HG03442 (cell line): Measurements from ENCODE around the gene SLC9A9.

Experiments
- ATAC-seq: cut with Tn5 transposase; IDR thresholded peaks from one replicate; pipeline ENCODE4 v1.9.1; 2021; ENCODE audit warnings: mild to moderate bottlenecking, moderate library complexity; ENCODE audit not compliant: unreplicated experiment

Gene SLC9A9

DNA sequence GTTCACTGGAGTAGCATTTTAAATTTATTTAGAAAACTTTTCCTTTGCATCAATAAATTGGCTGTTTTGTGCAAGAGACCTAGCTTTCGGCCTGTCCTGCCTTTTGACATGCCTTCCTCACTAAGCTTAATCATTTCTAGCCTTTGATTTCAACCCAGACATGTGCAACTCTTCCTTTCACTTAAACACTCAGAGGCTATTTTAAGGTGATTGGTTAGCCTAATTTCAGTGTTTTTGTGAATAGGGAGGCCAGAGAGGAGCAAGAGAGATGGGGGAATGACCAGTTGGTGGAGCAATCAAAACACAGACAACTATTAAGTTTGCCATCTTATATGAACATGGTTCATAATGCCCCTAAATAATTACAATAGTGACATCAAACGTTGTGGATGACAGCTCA, 333.4 kb downstream of the SLC9A9 start:
- ATAC-seq: peak; percentile 59

DNA sequence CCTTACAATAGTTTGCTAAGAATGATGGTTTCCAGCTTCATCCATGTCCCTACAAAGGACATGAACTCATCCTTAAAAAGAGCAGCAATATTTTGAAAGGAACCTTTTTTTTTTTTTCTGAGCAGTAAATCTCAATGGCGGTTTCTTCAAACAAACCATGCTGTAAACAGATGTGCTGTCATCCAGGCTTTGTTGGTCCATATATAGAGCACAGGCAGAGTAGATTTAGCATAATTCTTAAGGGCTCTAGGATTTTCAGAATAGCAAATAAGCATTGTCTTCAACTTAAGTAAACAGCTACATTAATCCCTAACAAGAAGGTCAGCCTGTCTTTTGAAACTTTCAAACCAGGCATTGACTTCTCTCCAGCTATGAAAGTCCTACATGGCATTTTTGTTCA, 334.2 kb downstream of the SLC9A9 start:
- ATAC-seq: no peak

- no peak for ATAC-seq
These were observed 336.9 kb downstream of the SLC9A9 start for GRCh38 chr3:143511174-143511879.

DNA sequence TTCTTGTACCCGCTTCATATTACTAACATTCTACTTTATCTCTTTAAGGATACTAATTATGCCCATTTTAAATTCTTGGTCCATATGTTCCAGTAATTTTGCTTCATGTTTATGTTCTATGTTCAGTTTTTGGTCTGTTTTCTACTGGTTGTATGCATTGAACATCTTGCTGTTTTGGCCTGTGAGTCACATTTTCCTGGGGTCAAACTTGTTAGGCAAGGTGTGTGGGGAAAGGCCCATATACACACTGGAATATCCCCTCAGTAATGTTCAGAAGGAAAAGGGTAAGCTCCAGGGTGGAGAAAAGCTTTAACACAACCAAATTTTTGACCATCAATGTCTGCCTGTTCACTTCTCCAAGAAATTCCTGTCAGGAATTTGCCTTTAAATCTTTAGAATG, 337.7 kb downstream of the SLC9A9 start:
- ATAC-seq: no peak

- no peak for ATAC-seq
These were observed 340.3 kb downstream of the SLC9A9 start for GRCh38 chr3:143507735-143508580.

GRCh38 chr3:143506190-143506589, 342.1 kb downstream of the SLC9A9 start:
- ATAC-seq: no peak

- ATAC-seq: no peak
These were observed 344.9 kb downstream of the SLC9A9 start for GRCh38 chr3:143503325-143503885.

- ATAC-seq: no peak
These were observed 346.2 kb downstream of the SLC9A9 start for GRCh38 chr3:143502081-143502480.

- no peak for ATAC-seq
These were observed 350.9 kb downstream of the SLC9A9 start for GRCh38 chr3:143497382-143497781.

DNA sequence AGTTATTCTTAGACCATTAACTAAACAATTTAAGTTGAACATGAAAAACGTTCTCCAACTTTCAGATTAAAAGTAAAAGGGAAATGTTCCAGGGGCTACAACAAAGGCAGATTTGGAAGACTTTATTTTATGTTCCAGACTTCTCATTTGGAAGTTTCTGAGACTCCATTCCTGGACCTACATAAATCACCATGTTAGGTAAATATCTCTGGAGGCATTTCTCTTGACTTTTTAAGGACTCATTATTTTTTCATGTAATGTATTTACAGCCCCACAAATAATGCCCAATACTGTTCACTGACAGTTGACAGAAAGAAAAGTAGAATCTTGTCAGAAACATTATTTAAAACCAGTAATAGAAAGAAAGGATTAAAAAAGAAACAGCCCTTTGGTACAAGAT, 352.1 kb downstream of the SLC9A9 start:
- ATAC-seq: no peak

- ATAC-seq: no peak
These were observed 352.7 kb downstream of the SLC9A9 start for GRCh38 chr3:143495527-143495926.

GRCh38 chr3:143486611-143487010, 361.7 kb downstream of the SLC9A9 start:
- no peak for ATAC-seq

DNA sequence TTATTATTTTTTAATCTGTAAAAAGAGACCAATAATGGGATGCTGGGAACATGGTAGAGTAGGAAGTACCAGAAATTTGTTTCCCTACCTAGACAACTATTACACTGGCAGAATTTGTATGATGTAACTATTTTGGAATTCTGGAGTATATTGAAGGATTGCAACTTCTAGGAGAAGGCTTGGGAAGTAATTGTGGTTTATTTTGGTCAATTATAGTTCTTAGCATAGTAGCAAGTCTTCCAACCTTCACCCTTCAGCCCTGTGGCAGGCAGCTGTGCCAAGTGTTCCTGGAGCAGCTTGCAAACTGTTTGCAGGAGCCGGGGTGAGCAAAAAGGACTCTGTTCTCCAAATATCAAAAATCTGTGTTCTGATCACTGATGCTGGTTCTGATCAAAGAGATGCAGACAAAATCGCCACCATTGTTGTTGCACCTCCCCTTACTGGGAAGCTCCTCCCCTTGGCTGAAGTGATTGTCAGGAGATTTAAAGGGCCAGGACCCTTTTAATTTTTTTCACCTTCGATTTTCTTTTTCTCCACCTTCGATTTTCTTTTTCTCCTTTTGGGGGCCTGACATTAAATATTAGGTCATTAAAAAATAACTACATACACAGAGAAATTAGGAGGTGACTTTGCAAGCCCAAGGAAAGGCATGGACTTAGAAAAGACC, 363.3 kb downstream of the SLC9A9 start:
- ATAC-seq: no peak

- ATAC-seq: no peak
These were observed 365.1 kb downstream of the SLC9A9 start for GRCh38 chr3:143483214-143483613.

GRCh38 chr3:143482106-143483088, 365.9 kb downstream of the SLC9A9 start:
- no peak for ATAC-seq

GRCh38 chr3:143480344-143480743, 367.9 kb downstream of the SLC9A9 start:
- ATAC-seq: no peak

DNA sequence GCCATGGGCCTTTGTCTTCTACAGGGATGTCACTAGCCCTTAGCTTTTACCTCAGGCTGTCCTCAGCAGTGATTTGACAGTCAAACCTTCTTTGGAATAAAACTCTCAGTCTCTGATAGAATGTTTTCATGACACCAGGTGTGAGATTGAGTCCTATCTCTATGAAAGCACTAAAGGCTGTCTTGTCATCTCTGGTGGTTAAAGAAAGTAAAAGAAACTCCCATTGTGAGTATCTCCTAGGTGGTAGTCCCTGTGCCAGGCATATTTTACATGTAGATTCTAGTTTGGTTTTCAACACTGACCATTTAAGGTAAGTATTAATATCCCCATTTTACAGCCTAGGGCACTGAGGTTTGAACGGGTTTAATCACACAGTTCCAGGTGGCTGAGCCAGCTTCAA, 368.5 kb downstream of the SLC9A9 start:
- no peak for ATAC-seq

DNA sequence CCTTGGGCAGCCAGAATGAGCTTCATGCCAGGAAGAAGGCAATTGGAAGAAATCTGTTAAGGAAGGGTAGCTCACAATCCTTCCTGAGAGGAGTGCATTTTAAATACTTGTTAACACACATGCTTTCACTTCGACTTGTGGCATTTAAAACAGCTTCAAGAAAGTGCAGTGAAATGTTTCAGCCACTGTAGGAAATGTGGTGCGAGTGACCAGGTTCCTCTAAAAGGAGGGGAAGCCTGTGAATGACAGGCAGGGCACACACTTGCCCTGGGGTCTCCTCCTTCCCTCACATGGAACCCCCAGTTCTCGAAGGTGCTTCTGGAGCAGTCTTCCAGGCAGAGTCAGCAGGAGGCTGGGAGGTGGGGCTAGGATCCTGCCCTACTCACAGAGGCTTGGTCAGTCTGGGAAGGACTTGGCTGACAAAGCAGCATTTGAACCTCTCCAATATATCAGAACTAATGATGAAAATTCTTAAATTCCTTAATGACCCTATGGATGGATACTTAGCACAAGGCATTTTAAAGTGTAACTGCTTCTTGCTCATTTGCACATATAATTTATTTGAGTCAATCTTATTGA, 370.1 kb downstream of the SLC9A9 start:
- no peak for ATAC-seq

DNA sequence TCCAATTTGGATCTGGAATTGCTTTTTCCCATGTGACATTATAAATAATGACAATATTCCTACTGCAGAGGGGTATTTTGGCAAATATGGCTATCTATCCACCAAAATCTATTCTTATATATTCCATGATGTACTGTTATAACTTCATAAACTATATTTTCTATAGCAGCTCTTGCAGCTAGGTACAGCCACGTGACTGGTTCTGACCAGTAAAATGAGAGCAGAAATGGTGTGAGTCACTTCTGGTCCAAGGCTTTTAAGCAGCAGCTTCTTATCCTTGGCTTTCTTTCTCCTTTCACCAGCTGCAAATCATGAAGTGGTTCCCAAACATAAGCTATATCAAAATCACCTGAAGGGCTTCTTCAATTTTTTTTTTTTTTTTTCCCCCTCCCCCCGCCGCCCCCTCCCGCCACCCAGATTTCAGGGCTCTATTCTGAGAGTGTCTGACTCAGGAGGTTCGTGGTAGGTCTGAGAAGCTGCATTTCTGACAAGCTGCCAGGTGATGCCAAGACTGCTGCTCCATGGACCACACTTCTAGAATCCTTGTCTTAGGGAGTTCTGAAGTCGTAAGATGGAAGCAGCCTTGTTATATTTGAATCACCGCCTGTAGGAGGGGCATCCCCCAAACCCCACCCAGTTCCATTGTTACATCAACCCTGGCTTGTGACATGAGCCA, 371.2 kb downstream of the SLC9A9 start:
- ATAC-seq: no peak
